SKM-1 (cell line): Measurements from ENCODE around the gene CD74.

Experiments
- DNase-seq: peaks from one replicate; lab custom pipeline; 2025; ENCODE audit not compliant: unreplicated experiment; lab: John Stamatoyannopoulos, UW

CD74 gene

GRCh38 chr5:150364004-150364403, 48.7 kb downstream of the CD74 start:
- DNase-seq: no peak

DNA sequence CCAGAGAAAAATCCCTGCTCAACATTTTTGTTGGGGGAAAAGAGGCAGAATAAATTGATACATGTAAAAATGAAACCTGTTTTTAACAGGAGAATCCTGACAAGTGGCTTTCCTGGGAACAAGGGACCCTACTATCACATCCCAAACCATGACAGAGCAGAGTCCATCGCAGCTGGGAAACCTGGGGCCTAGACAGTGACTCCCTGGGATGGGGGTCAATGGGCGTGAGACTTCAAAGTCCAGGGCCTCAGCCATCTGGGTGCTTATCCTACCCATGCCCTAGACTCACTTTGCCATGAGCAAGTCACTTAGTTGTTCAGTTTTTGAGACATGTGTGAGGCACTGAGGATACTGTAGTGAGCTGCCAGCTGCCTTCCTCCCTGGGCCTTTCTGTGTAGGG, 49.5 kb downstream of the CD74 start:
- no peak for DNase-seq

- DNase-seq: no peak
Observed at GRCh38 chr5:150361301-150361700, 51.4 kb downstream of the CD74 start.

DNA sequence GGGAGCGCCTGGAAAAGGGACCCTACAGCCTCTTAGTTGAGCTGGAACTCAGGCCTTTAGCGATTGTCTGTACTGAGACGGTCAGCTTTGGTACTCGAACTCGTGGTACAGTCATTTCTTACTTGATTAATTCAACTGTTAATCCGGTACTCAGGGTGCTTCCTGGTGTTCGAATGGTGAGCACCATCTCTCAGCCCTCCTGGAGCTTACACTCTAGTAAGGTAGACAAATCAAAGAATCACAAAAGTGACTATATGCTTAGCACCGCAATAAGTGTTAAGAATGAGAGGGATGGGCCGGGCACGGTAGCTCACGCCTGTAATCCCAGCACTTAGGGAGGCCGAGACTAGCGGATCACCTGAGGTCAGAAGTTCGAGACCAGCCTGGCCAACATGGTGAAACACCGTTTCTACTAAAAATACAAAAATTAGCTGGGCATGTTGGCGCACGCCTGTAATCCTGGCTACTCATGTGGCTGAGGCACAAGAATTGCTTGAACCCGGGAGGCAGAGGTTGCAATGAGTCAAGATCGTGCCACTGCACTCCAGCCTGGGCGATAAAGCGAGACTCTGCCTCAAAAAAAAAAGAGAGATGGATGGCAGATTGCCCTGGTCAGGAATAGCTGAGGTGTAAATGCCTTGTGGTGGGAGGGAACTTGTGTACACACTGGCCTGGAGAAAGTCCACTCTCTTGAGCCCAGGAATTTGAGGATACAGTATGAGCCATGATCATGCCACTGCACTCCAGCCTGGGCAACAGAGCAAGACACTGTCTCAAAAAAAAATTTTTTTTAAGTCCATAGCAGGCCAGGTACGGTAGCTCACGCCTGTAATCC, 54.2 kb downstream of the CD74 start:
- DNase-seq: no peak

GRCh38 chr5:150357326-150358260, 55.1 kb downstream of the CD74 start, which contains the start of gene TCOF1:
TCOF1 (plus strand) TSS chr5:150357697; CDS start chr5:150357747, 50 bp downstream.
- peak; percentile 84 for DNase-seq

GRCh38 chr5:150356575-150357294, 56.0 kb downstream of the CD74 start:
- DNase-seq: no peak

DNA sequence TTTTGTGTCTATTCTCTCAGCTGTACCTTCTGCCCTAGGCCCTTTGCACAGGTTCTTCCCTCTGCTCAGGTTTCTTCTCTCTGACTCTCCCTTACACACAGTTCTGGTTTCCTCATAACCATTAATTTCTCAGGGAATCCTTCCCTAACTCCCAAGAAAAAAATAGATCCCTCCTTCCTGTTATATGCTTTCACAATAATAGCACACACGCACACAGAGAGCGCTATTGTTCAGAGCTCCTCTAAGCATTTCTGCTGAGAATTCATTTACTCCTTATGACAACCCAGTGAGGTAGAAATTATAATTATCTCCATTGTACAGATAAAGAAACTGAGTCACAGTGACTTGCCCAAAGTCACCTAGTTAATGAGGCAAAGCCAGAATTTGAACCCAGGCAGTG, 56.9 kb downstream of the CD74 start:
- DNase-seq: no peak

DNA sequence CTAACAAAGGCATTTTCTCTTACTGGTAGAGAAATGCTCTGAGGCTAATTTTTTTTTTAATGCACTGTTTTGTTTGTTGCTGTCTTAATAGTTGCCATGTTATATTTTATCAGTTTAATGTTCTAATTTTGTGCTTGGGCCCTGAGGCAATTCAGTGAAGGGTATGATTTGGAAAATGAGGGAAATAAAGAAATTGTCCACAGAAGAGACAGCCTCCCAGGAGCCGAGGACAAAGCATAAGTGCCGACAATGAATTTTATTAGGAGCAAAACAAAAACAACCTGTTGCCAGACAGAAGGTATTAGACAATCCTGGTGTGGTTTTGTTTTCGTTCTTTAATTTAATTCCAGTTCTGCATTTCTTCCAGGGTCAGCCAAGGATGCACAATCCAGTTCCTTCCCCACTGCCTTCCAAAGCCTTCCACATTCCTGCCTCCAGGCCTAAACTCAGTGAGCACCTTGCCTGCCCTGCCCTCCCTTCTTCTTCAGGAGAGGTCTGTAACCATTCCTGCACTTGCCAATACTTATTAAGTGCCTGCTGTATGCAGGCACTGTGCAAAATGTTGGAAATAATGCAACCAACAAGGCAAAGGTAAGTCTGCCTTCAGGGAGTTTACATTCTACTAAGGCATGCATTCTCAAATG, 59.6 kb downstream of the CD74 start:
- DNase-seq: no peak

DNA sequence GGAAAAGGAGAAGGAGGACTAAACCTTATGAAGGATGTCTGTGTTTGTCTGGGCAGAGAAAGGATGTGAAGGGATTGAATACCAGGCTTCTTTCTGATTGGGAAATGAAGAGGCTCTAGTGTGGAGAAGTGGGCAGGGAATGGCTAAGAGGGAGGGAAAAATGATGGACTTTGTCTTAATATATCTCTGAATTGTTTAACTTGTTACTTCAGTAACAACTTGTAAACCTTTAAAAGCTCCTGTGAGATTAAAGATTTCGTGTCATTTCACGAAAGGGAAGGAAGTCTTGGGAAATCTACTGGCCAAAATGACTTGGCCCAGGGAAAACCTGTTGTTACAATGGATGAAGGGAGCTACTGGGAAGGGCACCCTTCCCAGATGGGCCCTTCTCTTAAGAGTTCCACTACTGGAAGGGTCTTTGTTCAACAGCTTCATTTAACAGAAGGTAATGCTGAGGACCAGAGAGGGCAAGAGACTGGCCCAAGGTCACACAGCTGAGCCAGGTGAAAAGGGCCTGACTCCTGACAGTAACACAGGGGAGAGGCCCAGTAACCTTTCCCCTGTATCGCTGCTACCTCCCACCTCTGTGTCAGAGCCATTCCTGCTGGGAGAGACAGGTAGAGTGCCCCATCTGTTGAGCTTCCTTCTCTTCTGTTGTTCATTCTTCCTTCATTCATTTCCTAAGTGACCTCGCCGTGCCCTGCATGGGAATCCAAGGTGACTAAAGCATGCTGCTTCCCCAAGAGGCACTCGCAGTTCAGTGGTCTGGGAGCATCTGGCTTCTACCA, 60.3 kb downstream of the CD74 start:
- no peak for DNase-seq
